ENCODE results near the gene LSM6.

Gene LSM6

GRCh38 chr4:146236216-146236615 lies 60.7 kb downstream of the LSM6 start:
- Histone ChIP-seq H3K36me3 (no peaks in the 10 kb centered on the region), H3K4me3 (ENCODE audit: low read depth, low read length) (no peak overlapping the region), H3K27ac (no peak overlapping the region), H3K9me3 (ENCODE audit: severe bottlenecking) (no peaks in the 10 kb centered on the region), H3K27me3 (ENCODE audit: insufficient read depth, low read depth, severe bottlenecking) (no peaks in the 10 kb centered on the region)
- no peak for DNase-seq
- no peak for TF ChIP-seq CTCF (IDR thresholded peaks at IDR 0.05; ENCODE audit: low read depth, low read length)

DNA sequence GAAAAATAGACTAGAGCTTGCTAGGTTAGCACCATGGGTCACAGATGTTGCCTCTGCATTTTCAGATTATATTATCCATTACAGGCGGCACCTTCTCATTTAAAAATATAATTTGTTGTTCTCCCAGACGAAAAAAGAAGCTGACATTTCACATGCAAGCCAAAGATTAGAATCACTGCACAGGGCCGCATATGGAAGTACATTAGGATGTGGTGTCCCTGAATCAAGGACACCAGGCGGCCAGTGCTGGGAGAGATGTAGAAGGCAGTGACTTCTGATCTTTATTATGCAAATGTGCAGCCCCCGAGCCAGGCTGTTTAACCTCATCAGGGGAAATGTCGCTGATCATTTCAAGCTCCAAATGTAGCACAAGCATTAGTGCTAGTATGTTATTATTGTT lies 61.6 kb downstream of the LSM6 start:
- DNase-seq: no peak
- H3K36me3 ChIP-seq: no peaks in the 10 kb centered on the region
- no peaks in the 10 kb centered on the region for H3K9me3 ChIP-seq (ENCODE audit: severe bottlenecking)
- no peak overlapping the region for H3K4me3 ChIP-seq (ENCODE audit: low read depth, low read length)
- TF ChIP-seq CTCF (IDR thresholded peaks at IDR 0.05; ENCODE audit: low read depth, low read length): no peak
- no peak overlapping the region for H3K27ac ChIP-seq
- no peaks in the 10 kb centered on the region for H3K27me3 ChIP-seq (ENCODE audit: insufficient read depth, low read depth, severe bottlenecking)

- DNase-seq: no peak
- Histone ChIP-seq H3K27ac (no peak overlapping the region), H3K4me3 (ENCODE audit: low read depth, low read length) (no peak overlapping the region), H3K9me3 (ENCODE audit: severe bottlenecking) (no peaks in the 10 kb centered on the region), H3K36me3 (no peaks in the 10 kb centered on the region), H3K27me3 (ENCODE audit: insufficient read depth, low read depth, severe bottlenecking) (no peaks in the 10 kb centered on the region)
- no peak for TF ChIP-seq CTCF (IDR thresholded peaks at IDR 0.05; ENCODE audit: low read depth, low read length)
Observed at GRCh38 chr4:146238107-146238506, 62.6 kb downstream of the LSM6 start.

All from WERI-Rb-1 (cell line).